H1 (cell line): ENCODE measurements around the gene KANSL1. TPM values are rescaled to one million over a fixed set of nuclear protein-coding genes. Genes with fewer than 3 reads are reported as not detected.

ENCODE experiments used
- CTBP2 ChIP-seq: IDR thresholded peaks from 2 replicates; pipeline ENCODE4 v1.7.0; 2011; ENCODE audit warnings: borderline replicate concordance, mild to moderate bottlenecking, moderate library complexity, mixed read lengths, low read length; ENCODE audit not compliant: insufficient read depth, insufficient read length
- MAX ChIP-seq: IDR thresholded peaks from 2 replicates; pipeline ENCODE4 v1.6.1; 2012; ENCODE audit warnings: inconsistent platforms
- PHF8 ChIP-seq: fragments of 200-600 bp; sonication (generic); conservative IDR thresholded peaks from 2 replicates; pipeline ENCODE4 v1.7.1; 2012; ENCODE audit warnings: low read depth, mild to moderate bottlenecking, inconsistent platforms, low read length, moderate library complexity
- SIN3A ChIP-seq, 2 experiments: IDR thresholded peaks in 1 of 2; conservative IDR thresholded peaks in 1 of 2; 2 replicates each; pipeline ENCODE4 v1.6.1; 2011 to 2012; ENCODE audit warnings: low read length in 2 of 2, improper control_type of control experiment in 1 of 2, low read depth in 1 of 2, mild to moderate bottlenecking in 1 of 2
- polyA plus RNA-seq, 7 experiments: library from polyadenylated mRNA; depleted of rRNA in 3 of 7; stranded (reverse) in 5 of 7; unstranded in 2 of 7; fragments of >200 nt in 5 of 7; fragments of 200-250 nt in 2 of 7; gene quantifications; 1 replicate in 5 of 7; 2 replicates in 1 of 7; 4 replicates in 1 of 7; pipeline versions ENCODE4 v1.2.1 to v1.2.3, GENCODE V29; 2011 to 2013; ENCODE audit warnings: missing spikeins in 2 of 7, mixed read lengths in 2 of 7
- total RNA-seq: library from RNA; stranded (reverse); fragmentation: NEBNext Ultra II Directional; extraction: Animal tissue kit (Norgen Biotek cat#: 25700); gene quantifications from 2 replicates; pipeline ENCODE4 v1.2.1, GENCODE V29; 2021

KANSL1 gene
- total and polyA plus RNA-seq, 2 of the 8 experiments (the other 6 are each of a cell fraction or from before 2014, with no cell fraction given) = 34.0 to 128 TPM

GRCh38 chr17:46117850-46118696 lies 75.2 kb downstream of the KANSL1 start (continued):
- TF ChIP-seq CTBP2 = no peak
- no peak for TF ChIP-seq MAX
- TF ChIP-seq SIN3A (conservative IDR thresholded peaks at IDR 0.05 in 1 of 2, IDR thresholded peaks at IDR 0.05 in 1 of 2; ENCODE audit: low read depth in 1 of 2, low read length in 2 of 2) = no peak
- no peak for TF ChIP-seq PHF8
- TF ChIP-seq, all 59 proteins: peak for 0
